Measurements from ENCODE around the gene ABCB10.

ABCB10 gene

GRCh38 chr1:229466887-229467286 is 91.6 kb downstream of the ABCB10 start:
- no peak for DNase-seq
